Mononuclear cell (primary cell): ENCODE measurements around the gene MROH2A. TPM values are rescaled to one million over a fixed set of nuclear protein-coding genes. Genes with fewer than 3 reads are reported as not detected.
"Not testable (repeated sequence)": the region's sequence is repeated elsewhere in the genome, so short reads cannot be mapped to it uniquely, and the experiment has no call there.

Experiments used
- H3K27me3 ChIP-seq: 2 replicates; pipeline ENCODE4 v1.6.0; 2011; ENCODE audit warnings: low read length, control low read depth; ENCODE audit not compliant: insufficient read depth
- H3K4me1 ChIP-seq: 2 replicates; pipeline ENCODE4 v1.5.1; 2011; ENCODE audit warnings: mild to moderate bottlenecking, low read length, control low read depth; ENCODE audit not compliant: insufficient read depth
- H3K4me3 ChIP-seq: 2 replicates; pipeline ENCODE4 v1.5.1; 2011; ENCODE audit warnings: mild to moderate bottlenecking, low read length, moderate library complexity
- H3K9me3 ChIP-seq: 2 replicates; pipeline ENCODE4 v1.5.1; 2011; ENCODE audit warnings: low read depth, mild to moderate bottlenecking, control low read depth, low read length
- total RNA-seq: library from RNA; depleted of rRNA; stranded (reverse); fragments of >200 nt; gene quantifications from one replicate; pipeline ENCODE4 v1.2.3, GENCODE V29; 2012

Gene MROH2A
- total RNA-seq, 1 donor, result not detected

DNA sequence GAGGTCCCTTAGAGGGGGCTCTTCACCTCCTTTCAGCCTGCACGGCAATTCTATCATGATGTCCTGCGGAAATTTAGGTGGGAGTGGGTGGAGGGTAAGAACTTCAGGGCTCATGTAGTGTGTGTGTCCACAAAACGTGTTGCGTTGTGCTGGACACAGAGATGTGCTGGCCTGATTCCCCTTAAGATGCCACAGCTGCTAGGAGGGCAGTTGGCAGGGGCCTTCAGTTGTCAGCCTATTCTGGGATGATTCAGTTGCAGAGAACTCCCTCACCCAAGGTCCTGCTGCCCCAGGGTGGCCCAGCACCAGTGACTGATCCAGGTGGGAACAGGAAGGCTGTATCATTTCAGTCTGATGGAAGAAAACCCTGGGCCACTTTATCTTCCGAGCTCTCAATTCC, 77.2 kb downstream of the MROH2A start:
- no peaks in the 10 kb centered on the region for H3K27me3 ChIP-seq
- H3K4me3 ChIP-seq, result no peak overlapping the region
- H3K4me1 ChIP-seq, result peaks cover 34% of the 10 kb centered on the region
- H3K9me3 ChIP-seq, result no peaks in the 10 kb centered on the region

DNA sequence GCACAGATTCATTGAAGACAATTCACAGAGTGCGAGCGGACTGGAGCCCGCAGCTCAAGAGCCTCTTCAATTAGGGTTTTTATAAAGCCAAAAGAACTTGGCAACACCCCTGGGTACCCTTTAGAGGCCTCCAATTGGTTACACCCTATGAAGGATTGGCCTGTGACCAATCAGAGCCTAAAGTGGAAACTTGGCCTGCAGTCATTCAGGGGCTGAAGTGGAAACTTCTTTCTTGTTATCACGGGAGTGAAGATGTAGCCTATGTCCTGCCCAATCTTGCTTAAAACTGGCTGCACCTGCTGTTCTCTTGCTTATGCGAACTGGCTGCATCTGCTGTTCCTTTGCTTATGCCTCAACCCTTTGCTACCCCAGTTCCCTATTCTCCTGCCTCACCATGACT, 78.1 kb downstream of the MROH2A start:
- Histone ChIP-seq H3K9me3 (no peaks in the 10 kb centered on the region), H3K27me3 (no peaks in the 10 kb centered on the region), H3K4me1 (peaks cover 34% of the 10 kb centered on the region), H3K4me3 (no peak overlapping the region)

DNA sequence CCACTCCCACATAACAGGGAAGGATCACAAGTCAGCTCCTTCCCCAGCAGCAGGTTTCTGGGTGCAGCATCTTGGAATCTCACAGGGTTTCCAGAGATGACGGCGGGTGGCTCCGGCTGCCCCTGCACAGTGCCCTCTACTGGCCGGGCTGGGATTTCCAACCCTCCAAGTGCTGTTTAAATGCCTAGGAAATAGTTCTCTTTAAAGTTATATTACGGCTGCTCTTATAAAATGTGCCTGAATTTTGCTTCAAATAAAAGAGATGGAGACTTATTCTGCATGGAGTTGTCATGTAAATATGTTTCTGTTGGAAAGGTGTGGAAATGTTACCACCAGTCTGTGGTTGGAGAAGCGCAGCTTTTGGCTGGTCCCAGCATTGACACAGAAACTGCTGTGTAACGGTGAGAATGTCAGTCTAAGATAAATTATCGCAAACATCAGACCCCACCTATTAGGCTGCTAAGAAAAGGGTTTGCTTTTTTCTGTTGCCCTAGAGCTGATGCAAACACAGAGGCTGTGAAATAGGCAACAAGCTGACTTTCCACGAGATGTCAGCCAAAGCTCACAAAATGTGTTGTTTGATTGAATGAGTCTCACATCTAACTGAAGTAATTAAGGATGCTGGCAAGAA, 79.5 kb downstream of the MROH2A start:
- H3K9me3 ChIP-seq, result no peaks in the 10 kb centered on the region
- peaks cover 23% of the 10 kb centered on the region for H3K4me1 ChIP-seq
- H3K4me3 ChIP-seq, result no peak overlapping the region
- H3K27me3 ChIP-seq, result no peaks in the 10 kb centered on the region

DNA sequence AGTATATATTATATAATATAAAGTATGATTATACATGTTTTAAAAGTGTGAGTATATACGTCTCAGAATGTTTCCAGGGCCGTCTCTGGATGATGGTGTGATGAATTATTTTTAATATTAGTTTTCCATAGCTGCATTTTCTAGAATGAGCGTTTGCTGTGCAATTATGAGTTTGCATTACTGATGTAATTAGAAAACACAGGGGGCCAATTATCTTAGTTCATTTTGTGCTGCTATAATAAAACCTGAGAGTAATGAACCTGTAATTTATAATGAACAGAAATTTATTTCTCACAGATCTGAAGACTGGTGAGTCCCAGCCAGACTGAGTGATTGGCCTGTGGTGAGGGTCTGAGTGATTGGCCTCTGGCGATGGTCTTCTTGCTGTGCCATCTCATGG, 80.2 kb downstream of the MROH2A start:
- Histone ChIP-seq H3K4me1 (peaks cover 16% of the 10 kb centered on the region), H3K27me3 (no peaks in the 10 kb centered on the region), H3K9me3 (no peaks in the 10 kb centered on the region), H3K4me3 (no peak overlapping the region)

DNA sequence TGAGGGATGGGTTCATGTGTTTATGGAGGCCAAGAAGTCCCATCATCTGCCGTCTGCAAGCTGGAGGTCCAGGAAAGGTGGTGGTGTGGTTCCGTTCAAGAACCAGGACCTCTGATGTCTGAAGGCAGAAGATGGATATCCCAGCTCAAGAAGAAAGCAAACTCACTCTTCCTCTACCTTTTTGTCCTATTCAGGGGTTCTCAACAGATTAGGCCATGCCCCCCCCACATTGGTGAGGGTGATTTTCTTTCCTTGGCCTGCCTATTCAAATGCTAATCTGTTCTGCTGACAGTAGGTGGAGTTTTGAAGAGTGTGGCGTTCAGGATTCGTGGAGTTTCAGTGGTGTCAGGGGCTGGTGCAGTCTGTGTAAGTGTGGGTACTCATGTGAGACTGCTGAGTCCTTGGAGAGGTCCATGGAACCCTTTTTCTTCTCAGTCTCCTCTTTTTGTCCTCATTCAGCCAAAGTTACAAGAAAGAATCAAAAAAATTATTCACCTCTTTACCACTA, 84.2 kb downstream of the MROH2A start:
- no peak overlapping the region for H3K4me3 ChIP-seq
- H3K27me3 ChIP-seq, result no peaks in the 10 kb centered on the region
- peaks cover 5% of the 10 kb centered on the region for H3K4me1 ChIP-seq
- no peaks in the 10 kb centered on the region for H3K9me3 ChIP-seq

DNA sequence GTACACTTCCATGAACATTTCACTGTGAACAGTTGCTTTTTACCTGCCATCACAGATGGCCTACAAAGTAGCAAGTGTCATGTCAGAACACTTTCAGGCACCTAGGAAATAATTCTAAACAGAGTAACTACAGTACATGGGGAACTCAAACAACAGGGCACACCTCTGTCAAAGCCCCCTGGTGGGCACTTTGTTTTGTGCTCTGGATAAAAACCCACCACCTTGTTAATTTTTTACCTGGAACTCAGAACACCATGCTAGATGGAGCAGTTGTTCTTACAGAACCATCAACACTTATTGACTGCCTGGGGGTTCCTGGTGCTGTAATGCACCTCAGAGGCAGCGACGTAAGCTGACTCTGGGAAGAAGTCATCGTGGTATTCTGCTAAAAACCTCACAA, 87.7 kb downstream of the MROH2A start:
- H3K4me1 ChIP-seq, result peaks cover 5% of the 10 kb centered on the region
- peaks cover 15% of the 10 kb centered on the region for H3K9me3 ChIP-seq
- peaks cover 16% of the 10 kb centered on the region for H3K27me3 ChIP-seq
- H3K4me3 ChIP-seq, result no peak overlapping the region

DNA sequence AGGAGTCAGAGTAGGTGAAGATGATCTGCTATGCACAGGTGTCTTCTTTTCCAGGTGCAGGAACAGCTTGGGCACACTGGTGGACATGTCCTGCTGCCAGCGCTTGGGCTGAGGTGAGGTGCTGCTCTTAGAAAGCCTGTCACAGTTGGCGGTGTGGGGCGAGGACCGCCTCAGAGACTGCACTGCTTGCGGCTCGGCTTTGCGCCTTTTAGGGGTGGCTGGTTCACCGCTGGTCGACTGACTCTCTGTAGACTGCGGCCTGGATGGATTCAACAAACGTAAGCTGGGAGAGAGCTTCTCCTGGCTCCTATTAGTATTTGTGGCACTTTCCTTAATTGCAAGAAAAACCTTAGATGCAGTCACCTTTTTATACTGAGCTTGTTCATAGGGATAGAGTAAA, 88.3 kb downstream of the MROH2A start:
- Histone ChIP-seq H3K27me3 (peaks cover 18% of the 10 kb centered on the region), H3K4me1 (peaks cover 5% of the 10 kb centered on the region), H3K4me3 (no peak overlapping the region), H3K9me3 (peaks cover 15% of the 10 kb centered on the region)

DNA sequence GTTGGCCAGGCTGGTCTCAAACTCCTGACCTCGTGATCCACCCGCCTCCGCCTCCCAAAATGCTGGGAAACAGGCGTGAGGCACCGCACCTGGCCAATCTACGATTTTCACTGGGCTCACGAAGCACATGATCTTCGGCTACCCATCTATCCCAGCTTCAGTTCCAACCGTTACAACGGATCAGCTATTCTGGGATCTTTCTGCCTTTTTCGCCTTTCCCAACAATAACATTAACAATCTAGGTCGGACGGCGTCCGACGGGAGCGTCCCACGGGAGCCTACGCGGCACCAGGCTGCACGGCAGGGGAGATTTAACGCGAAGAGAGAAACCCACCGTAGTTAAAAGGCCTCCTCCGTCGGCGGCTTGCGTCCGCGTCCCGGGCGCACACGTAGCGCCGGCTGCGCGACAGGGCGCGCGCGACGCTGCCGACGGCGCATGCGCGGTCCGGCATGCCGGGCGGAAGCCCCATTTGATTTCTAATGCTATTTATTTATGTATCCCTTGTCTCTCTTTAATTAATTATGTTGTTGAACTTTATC, 89.9 kb downstream of the MROH2A start, which contains the start of gene MSL3B:
Gene MSL3B, minus strand, starts transcription at position 394 of the 540 bp plus-strand sequence.
- Histone ChIP-seq H3K27me3 (peaks cover 19% of the 10 kb centered on the region), H3K4me3 (peak within 1 kb of the TSS; percentile 45), H3K9me3 (peaks cover 15% of the 10 kb centered on the region), H3K4me1 (peaks cover 5% of the 10 kb centered on the region)

DNA sequence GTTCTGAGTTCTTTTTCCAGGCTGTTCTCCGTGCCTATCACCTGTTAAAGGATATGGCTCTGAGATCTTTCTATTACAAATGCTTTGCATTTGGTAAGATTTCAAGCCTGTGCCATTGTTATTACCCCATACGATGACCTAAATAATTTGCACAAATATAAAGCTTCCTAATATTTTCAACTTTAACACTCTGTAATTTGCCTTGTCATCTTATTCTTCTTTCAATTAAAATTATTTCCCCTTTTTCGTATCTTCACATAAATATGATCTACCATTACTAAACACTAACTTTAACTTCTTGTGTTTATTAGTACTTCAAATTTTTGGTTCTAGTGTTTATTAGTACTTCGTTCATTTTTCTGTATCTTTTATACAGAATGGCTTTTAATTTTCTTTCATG, 93.3 kb downstream of the MROH2A start:
- Histone ChIP-seq H3K27me3 (peaks cover 33% of the 10 kb centered on the region), H3K4me3 (no peak overlapping the region), H3K9me3 (peaks cover 15% of the 10 kb centered on the region), H3K4me1 (peaks cover 5% of the 10 kb centered on the region)

DNA sequence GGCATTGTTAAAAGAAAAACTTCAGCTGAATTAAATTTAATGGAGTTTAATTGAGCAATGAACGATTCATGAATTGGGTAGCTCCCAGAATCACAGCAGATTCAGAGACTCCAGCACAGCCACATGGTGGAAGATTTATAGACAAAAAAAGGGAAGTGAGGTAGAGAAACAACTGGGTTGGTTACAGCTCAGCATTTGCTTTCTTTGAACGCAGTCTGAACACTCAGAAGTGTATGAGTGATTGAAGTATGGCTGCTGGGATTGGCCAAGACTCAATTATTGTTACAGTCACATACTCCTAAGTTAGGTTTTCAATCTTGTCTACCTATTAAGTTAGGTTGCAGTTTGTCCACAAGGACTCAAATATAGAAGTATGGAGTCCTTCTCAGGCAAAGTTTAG, 94.0 kb downstream of the MROH2A start:
- Histone ChIP-seq H3K9me3 (peaks cover 15% of the 10 kb centered on the region), H3K27me3 (peaks cover 38% of the 10 kb centered on the region)
- H3K4me3 ChIP-seq, H3K4me1 ChIP-seq: not testable (repeated sequence)

DNA sequence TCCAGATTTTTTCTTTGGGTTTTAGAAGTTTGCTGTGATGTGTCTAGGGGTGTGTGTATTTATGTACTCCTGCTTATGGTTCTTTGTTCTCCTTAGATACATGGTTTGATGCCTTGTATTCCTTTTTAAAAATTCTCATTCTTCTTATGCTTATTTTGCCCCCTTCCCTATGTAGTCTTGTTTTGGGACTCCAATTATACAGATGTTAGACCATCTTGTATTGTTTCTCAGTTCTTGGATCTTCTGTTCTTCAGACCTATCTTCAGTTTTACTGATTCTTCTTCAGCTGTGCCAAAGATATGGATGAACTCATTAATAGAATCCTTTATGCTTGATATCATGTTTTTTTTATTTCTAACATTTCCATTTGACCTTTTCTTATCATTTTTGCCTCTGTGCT, 104.2 kb downstream of the MROH2A start:
- no peak overlapping the region for H3K4me3 ChIP-seq
- peaks cover 9% of the 10 kb centered on the region for H3K27me3 ChIP-seq
- no peaks in the 10 kb centered on the region for H3K4me1 ChIP-seq
- H3K9me3 ChIP-seq, result peaks cover 18% of the 10 kb centered on the region

Other genes starting within 250 kb of the MROH2A start
- 6.7 TPM for gene USP40, start 211.5 kb upstream of the MROH2A start, total RNA-seq
- gene UGT1A8, start 160.7 kb upstream of the MROH2A start, total RNA-seq, result not detected
- gene UGT1A10, start 141.9 kb upstream of the MROH2A start, total RNA-seq, result not detected
- not detected for gene UGT1A9, start 106.4 kb upstream of the MROH2A start, total RNA-seq
- not detected for gene UGT1A7, start 96.4 kb upstream of the MROH2A start, total RNA-seq
- not detected for gene UGT1A6, start 85.4 kb upstream of the MROH2A start, total RNA-seq
- gene UGT1A5, start 65.4 kb upstream of the MROH2A start, total RNA-seq, result not detected
- gene UGT1A4, start 59.6 kb upstream of the MROH2A start, total RNA-seq, result not detected
- not detected for gene UGT1A3, start 49.3 kb upstream of the MROH2A start, total RNA-seq
- not detected for gene UGT1A1, start 18.1 kb upstream of the MROH2A start, total RNA-seq
- gene HJURP, start 76.2 kb downstream of the MROH2A start, total RNA-seq, result 0.31 TPM
- gene TRPM8, start 139.0 kb downstream of the MROH2A start, total RNA-seq, result not detected